Measurements from ENCODE around the gene GMEB2. TPM values are rescaled to one million over a fixed set of nuclear protein-coding genes. Genes with fewer than 3 reads are reported as not detected.
"Not testable (repeated sequence)": the region's sequence is repeated elsewhere in the genome, so short reads cannot be mapped to it uniquely, and the experiment has no call there.

GMEB2 gene
- total RNA-seq, 1 donor from 2014 or later, result 10.0 TPM

- no peak for DNase-seq (ENCODE audit: low read depth, low spot score)
These were observed 65.1 kb downstream of the GMEB2 start for GRCh38 chr20:63561624-63562396.

- DNase-seq (ENCODE audit: low read depth, low spot score), result no peak
These were observed 65.9 kb downstream of the GMEB2 start for GRCh38 chr20:63560856-63561609.

- DNase-seq (ENCODE audit: low read depth, low spot score), result no peak
These were observed 66.5 kb downstream of the GMEB2 start for GRCh38 chr20:63560333-63560805.

- DNase-seq (ENCODE audit: low read depth, low spot score), result not testable (repeated sequence)
These were observed 67.2 kb downstream of the GMEB2 start for GRCh38 chr20:63559485-63560332.

GRCh38 chr20:63558804-63559484, 68.0 kb downstream of the GMEB2 start:
- DNase-seq (ENCODE audit: low read depth, low spot score), result no peak

- no peak for DNase-seq (ENCODE audit: low read depth, low spot score)
These were observed 69.4 kb downstream of the GMEB2 start for GRCh38 chr20:63557481-63557891.

GRCh38 chr20:63556873-63557478, 69.9 kb downstream of the GMEB2 start:
- no peak for DNase-seq (ENCODE audit: low read depth, low spot score)

- no peak for DNase-seq (ENCODE audit: low read depth, low spot score)
These were observed 71.1 kb downstream of the GMEB2 start for GRCh38 chr20:63555661-63556381.

GRCh38 chr20:63554361-63555278, 72.3 kb downstream of the GMEB2 start:
- no peak for DNase-seq (ENCODE audit: low read depth, low spot score)

- DNase-seq (ENCODE audit: low read depth, low spot score), result no peak
These were observed 73.0 kb downstream of the GMEB2 start, which contains the start of gene FNDC11 for GRCh38 chr20:63553933-63554290. FNDC11 (plus strand) TSS chr20:63554159; CDS start chr20:63555664, 1,505 bp downstream.

- DNase-seq (ENCODE audit: low read depth, low spot score), result peak; percentile 75
These were observed 73.5 kb downstream of the GMEB2 start for GRCh38 chr20:63553251-63553932.

GRCh38 chr20:63552481-63553249, 74.2 kb downstream of the GMEB2 start:
- no peak for DNase-seq (ENCODE audit: low read depth, low spot score)

- DNase-seq (ENCODE audit: low read depth, low spot score), result no peak
These were observed 75.8 kb downstream of the GMEB2 start for GRCh38 chr20:63551068-63551467.

GRCh38 chr20:63549679-63550282, 77.1 kb downstream of the GMEB2 start:
- no peak for DNase-seq (ENCODE audit: low read depth, low spot score)

- DNase-seq (ENCODE audit: low read depth, low spot score), result no peak
These were observed 77.9 kb downstream of the GMEB2 start for GRCh38 chr20:63549019-63549418.

GRCh38 chr20:63548542-63548941, 78.4 kb downstream of the GMEB2 start:
- no peak for DNase-seq (ENCODE audit: low read depth, low spot score)
